Measurements from ENCODE around the gene POU3F2.

DNA sequence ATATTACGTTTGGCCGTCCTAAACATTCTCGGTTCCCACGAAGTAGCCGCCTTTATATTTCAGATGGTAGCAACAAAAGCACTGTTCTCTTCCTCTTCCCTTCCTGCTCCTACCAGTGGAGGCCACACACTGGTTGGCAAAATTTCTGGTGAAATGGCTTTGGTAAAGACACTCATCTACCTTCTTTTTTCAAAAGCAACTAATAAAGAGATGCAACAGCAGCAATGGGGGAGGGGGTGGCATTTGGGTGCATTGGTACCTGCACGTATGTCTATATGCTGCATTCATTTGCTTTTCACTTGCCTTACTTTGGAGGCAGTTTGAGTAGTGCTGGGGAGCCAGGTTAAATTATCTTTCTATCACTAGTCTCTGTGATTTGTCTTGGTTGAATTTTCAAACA is 6.0 kb downstream of the POU3F2 start:
- TF ChIP-seq, protein P1, sequence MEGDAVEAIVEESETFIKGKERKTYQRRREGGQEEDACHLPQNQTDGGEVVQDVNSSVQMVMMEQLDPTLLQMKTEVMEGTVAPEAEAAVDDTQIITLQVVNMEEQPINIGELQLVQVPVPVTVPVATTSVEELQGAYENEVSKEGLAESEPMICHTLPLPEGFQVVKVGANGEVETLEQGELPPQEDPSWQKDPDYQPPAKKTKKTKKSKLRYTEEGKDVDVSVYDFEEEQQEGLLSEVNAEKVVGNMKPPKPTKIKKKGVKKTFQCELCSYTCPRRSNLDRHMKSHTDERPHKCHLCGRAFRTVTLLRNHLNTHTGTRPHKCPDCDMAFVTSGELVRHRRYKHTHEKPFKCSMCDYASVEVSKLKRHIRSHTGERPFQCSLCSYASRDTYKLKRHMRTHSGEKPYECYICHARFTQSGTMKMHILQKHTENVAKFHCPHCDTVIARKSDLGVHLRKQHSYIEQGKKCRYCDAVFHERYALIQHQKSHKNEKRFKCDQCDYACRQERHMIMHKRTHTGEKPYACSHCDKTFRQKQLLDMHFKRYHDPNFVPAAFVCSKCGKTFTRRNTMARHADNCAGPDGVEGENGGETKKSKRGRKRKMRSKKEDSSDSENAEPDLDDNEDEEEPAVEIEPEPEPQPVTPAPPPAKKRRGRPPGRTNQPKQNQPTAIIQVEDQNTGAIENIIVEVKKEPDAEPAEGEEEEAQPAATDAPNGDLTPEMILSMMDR (IDR thresholded peaks at IDR 0.05; ENCODE audit: low read depth, low read length), result no peak
- no peak for TF ChIP-seq EZH2phosphoT487 (IDR thresholded peaks at IDR 0.05; ENCODE audit: low read depth)
